ENCODE data around the gene TRIM73.
"Not testable (repeated sequence)": the region's sequence is repeated elsewhere in the genome, so short reads cannot be mapped to it uniquely, and the experiment has no call there.

Gene TRIM73

DNA sequence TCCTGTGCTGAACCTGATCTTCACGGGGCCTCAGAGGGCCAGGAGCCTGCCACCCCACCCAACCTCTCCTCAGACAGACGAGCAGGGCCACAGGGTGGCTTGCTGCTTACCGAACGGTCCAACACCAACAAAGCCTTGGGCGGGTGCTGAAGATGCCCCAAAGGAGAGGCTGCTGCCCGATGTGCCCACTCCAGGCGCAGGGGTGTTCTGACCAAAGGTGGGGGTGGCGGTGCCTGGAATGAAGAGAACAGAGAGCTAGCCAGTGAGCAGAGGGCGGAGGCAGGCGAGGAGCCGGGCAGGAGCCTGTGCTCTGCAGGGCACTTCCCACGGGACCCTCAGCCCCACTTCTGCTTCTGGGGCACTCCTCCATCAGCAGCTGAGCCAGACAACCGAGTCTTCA is 23.8 kb downstream of the TRIM73 start:
- not testable (repeated sequence) for H3K4me3 ChIP-seq (ENCODE audit: low read length); H3K27me3 ChIP-seq (ENCODE audit: insufficient read depth, low read length); H3K4me1 ChIP-seq (ENCODE audit: insufficient read depth, low read length); H3K9ac ChIP-seq (ENCODE audit: low read depth, low read length); H3K27ac ChIP-seq (ENCODE audit: low read length); H3K9me3 ChIP-seq (ENCODE audit: insufficient read depth, low read depth, low read length)
- H3K36me3 ChIP-seq (ENCODE audit: insufficient read depth, low read depth, low read length), result peaks cover 21% of the 10 kb centered on the region; the same call in 1 of the 2 replicates

DNA sequence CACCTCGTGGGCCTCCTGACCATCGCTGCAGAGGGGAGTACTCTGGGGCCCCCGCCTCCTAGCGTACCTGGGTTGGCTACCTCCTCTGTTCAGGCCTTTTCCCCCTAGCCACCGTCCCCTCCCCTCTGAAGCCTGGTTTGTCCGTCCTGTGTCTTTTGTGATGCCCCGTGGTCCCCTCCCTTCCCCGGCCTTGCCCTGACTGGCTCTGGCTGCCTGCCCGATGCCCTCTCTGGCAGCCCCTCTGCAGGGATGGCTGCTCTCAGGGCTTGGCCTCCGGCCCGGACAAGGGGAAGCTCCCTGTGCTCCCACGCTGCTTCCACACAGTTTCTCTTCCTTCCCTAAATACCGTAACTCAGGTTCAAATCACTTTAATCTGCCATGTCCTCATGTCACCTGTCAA is 24.3 kb downstream of the TRIM73 start:
- not testable (repeated sequence) for H3K4me1 ChIP-seq (ENCODE audit: insufficient read depth, low read length); H3K27ac ChIP-seq (ENCODE audit: low read length); H3K9ac ChIP-seq (ENCODE audit: low read depth, low read length); H3K4me3 ChIP-seq (ENCODE audit: low read length); H3K9me3 ChIP-seq (ENCODE audit: insufficient read depth, low read depth, low read length); H3K27me3 ChIP-seq (ENCODE audit: insufficient read depth, low read length)
- peaks cover 26% of the 10 kb centered on the region; the same call in 1 of the 2 replicates for H3K36me3 ChIP-seq (ENCODE audit: insufficient read depth, low read depth, low read length)

DNA sequence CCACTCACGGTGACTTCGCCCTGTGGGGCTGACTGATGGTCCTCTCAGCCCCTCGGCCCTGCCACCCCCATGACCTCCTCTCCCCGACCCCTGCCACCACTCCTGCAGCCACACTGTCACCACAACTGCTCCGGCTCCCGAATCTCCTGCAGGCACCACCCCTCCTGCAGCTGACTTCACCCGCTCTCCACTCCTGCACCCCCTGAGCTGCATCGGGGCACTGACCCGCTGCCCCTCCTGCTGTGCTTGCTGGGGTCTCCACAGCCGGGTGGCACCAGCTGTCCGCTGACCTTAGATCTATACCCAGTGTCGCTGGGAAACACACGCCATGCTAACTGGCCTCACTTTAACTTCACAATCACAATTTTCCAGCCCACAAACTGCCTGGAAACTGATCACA is 24.7 kb downstream of the TRIM73 start:
- H3K9me3 ChIP-seq (ENCODE audit: insufficient read depth, low read depth, low read length); H3K9ac ChIP-seq (ENCODE audit: low read depth, low read length); H3K4me1 ChIP-seq (ENCODE audit: insufficient read depth, low read length); H3K4me3 ChIP-seq (ENCODE audit: low read length); H3K27me3 ChIP-seq (ENCODE audit: insufficient read depth, low read length); H3K27ac ChIP-seq (ENCODE audit: low read length): not testable (repeated sequence)
- H3K36me3 ChIP-seq (ENCODE audit: insufficient read depth, low read depth, low read length), result peaks cover 27% of the 10 kb centered on the region; the same call in 1 of the 2 replicates

DNA sequence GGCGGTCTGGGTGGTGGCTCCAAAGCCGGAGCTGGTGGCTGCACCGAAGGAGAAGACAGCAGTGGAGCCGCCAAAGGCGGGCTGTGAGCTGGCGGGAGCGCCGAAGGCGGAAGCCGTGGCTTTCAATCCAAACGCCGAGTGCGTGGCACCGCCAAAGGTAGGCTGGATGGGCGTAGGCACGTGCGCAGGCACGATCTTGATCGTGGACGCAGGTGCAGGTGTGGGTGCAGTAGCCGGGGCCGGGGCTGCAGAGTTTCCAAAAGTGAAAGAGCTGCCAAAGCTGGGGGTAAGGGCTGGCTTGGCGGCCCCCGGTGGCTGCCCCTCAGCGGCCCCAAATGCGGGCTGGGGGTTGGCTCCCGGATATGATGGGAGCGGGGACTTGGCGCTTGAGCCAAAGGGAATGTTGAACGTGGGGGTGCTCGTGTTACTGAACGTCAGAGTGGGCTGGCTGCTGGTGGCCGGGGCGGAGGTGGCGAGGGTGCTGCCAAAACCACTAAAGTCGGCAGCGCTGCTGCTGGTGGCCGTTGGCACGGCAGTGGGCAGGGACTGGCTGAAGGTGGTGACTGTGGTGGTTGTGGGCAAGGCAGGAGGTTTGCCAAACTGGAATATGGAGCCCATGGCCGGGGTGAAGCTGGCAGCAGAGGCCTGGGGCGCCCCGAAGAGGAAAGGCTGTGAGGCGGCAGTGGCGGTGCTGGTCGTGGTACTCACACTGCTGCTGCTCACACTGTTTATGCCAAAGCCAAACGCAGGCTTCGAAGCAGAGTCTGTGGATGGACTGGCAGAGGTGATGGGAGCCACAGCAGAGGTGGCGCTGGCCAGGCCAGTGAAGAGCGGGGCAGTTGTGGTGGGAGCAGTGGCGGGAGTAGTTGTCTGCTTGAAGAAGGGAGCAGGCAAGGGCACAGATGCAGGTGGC is 26.6 kb downstream of the TRIM73 start:
- not testable (repeated sequence) for H3K9me3 ChIP-seq (ENCODE audit: insufficient read depth, low read depth, low read length); H3K27ac ChIP-seq (ENCODE audit: low read length); H3K9ac ChIP-seq (ENCODE audit: low read depth, low read length); H3K4me1 ChIP-seq (ENCODE audit: insufficient read depth, low read length); H3K27me3 ChIP-seq (ENCODE audit: insufficient read depth, low read length); H3K4me3 ChIP-seq (ENCODE audit: low read length)
- peaks cover 19% of the 10 kb centered on the region; the same call in 1 of the 2 replicates for H3K36me3 ChIP-seq (ENCODE audit: insufficient read depth, low read depth, low read length)

DNA sequence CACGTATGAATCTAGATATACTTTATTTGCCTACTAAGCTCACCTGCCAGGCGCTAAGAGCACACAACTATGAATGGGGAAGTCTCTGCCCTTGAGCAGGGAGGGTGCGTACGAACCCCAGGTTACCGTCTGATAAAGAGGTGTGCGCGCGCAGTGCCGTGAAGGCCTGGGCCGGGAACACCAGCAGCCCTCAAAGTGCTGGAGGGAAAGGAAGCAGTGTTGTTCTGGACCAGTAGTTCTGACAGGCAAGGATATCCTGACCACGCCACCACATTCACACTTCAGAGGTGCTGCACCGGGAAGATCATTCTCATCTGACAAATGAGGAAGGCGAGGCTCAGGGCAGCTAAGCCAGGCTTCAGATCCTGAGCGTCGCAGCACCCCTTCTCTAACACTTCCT is 28.1 kb downstream of the TRIM73 start:
- not testable (repeated sequence) for H3K27ac ChIP-seq (ENCODE audit: low read length); H3K9ac ChIP-seq (ENCODE audit: low read depth, low read length); H3K9me3 ChIP-seq (ENCODE audit: insufficient read depth, low read depth, low read length); H3K4me3 ChIP-seq (ENCODE audit: low read length); H3K27me3 ChIP-seq (ENCODE audit: insufficient read depth, low read length); H3K4me1 ChIP-seq (ENCODE audit: insufficient read depth, low read length)
- peaks cover 22% of the 10 kb centered on the region; the same call in 1 of the 2 replicates for H3K36me3 ChIP-seq (ENCODE audit: insufficient read depth, low read depth, low read length)

DNA sequence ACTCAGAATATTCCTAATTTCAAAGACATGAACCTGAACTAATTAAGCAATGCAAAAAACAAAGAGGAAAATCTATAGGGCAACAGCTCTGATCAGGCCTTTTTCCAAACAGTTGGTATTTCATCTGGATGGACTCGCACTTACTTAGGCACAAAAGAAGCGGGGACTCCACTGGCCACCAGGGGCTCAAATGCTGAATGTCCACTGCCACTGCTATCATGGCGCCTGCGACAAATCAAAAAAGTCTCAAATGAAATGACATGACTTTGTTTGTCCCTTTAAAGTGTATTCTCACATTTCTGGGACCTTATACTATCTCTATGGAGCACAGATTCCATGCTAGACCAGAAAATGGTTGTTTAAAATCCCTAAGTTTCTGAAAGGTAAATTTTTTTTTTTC is 43.6 kb downstream of the TRIM73 start:
- not testable (repeated sequence) for H3K9ac ChIP-seq (ENCODE audit: low read depth, low read length); H3K9me3 ChIP-seq (ENCODE audit: insufficient read depth, low read depth, low read length); H3K27me3 ChIP-seq (ENCODE audit: insufficient read depth, low read length); H3K27ac ChIP-seq (ENCODE audit: low read length); H3K4me3 ChIP-seq (ENCODE audit: low read length); H3K4me1 ChIP-seq (ENCODE audit: insufficient read depth, low read length)
- H3K36me3 ChIP-seq (ENCODE audit: insufficient read depth, low read depth, low read length), result peaks cover 65% of the 10 kb centered on the region

DNA sequence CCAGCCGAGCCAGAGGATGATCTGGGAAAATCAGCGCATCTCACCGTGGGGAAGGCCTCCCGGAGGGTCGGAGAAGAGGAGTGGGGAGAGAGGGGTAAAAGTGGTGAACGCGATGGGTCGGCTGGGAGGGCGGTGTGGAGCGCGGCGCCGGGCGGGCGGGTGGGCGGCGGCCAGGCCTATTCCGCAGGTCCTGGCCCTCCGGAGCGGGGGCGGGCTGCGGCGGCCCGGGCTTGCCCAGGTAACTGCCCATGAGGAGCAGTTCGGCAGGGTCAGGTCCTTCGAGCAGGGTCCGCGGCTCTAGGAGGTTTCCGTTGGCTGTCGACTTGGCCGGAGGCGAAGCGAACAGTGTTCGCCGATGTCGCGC is 46.7 kb downstream of the TRIM73 start:
- H3K27ac ChIP-seq (ENCODE audit: low read length); H3K9me3 ChIP-seq (ENCODE audit: insufficient read depth, low read depth, low read length); H3K9ac ChIP-seq (ENCODE audit: low read depth, low read length); H3K27me3 ChIP-seq (ENCODE audit: insufficient read depth, low read length); H3K4me1 ChIP-seq (ENCODE audit: insufficient read depth, low read length): not testable (repeated sequence)
- Histone ChIP-seq H3K4me3 (ENCODE audit: low read length) (peak overlapping the region; percentile 54; the same call in 1 of the 2 replicates), H3K36me3 (ENCODE audit: insufficient read depth, low read depth, low read length) (peaks cover 35% of the 10 kb centered on the region)

DNA sequence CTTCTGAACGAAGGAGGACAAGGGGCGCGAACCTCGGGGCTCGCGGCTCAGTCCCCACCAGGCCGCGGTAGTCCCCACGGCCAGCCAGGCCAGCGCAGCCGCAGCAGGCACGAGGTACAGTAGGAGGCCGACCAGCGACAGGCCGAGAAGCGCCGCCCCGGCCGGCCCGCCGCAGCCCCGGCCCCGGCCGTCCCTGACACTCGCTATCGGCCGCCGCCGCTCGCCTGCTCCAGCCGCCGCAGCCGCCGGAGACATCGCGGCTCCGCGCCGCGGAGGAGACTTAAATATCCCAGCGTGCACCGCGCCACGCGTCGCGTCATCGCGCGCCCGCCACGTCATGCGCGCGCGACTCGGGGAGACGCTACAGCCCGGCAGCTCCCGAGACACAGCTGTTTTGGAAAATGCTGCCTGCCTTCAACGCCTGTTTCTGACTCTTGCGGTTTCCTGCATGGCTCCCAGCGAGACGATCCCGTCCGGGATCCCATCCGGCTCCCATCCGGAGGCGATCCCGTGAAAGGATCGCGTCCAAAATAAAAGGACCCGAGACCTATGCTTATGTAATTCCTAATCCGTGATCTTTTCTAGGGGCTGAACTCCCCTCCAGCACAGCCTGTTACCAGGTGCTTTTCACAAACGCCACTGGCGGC is 47.2 kb downstream of the TRIM73 start:
- H3K27ac ChIP-seq (ENCODE audit: low read length), result peak overlapping the region; percentile 24
- not testable (repeated sequence) for H3K9me3 ChIP-seq (ENCODE audit: insufficient read depth, low read depth, low read length); H3K4me1 ChIP-seq (ENCODE audit: insufficient read depth, low read length)

DNA sequence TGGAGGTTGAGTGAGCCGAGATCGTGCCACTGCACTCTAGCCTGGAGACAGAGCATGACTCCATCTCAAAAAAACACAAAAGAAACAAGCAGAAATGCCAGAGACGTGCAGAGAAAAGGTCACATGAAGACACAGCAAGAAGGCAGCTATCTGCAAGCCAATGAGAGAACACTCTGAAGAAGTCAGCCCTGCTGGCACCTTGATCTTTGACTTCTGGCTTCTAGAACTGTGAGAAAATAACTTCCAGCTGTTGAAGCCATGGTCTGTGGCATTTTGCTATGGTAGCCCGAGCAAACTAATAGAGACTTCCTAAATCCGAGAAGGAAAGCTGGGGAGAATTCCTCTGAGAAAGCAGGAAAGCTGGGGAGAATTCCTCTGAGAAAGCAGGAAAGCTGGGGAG is 54.5 kb downstream of the TRIM73 start:
- not testable (repeated sequence) for H3K4me3 ChIP-seq (ENCODE audit: low read length); H3K9me3 ChIP-seq (ENCODE audit: insufficient read depth, low read depth, low read length); H3K27ac ChIP-seq (ENCODE audit: low read length); H3K27me3 ChIP-seq (ENCODE audit: insufficient read depth, low read length); H3K4me1 ChIP-seq (ENCODE audit: insufficient read depth, low read length); H3K36me3 ChIP-seq (ENCODE audit: insufficient read depth, low read depth, low read length); H3K9ac ChIP-seq (ENCODE audit: low read depth, low read length)

More for the DNA sequence above, 47.2 kb downstream of the TRIM73 start:
- Histone ChIP-seq H3K4me3 (ENCODE audit: low read length) (peak overlapping the region; percentile 71), H3K36me3 (ENCODE audit: insufficient read depth, low read depth, low read length) (peaks cover 31% of the 10 kb centered on the region), H3K9ac (ENCODE audit: low read depth, low read length) (peak overlapping the region; percentile 81)
- not testable (repeated sequence) for H3K27me3 ChIP-seq (ENCODE audit: insufficient read depth, low read length)

DNA sequence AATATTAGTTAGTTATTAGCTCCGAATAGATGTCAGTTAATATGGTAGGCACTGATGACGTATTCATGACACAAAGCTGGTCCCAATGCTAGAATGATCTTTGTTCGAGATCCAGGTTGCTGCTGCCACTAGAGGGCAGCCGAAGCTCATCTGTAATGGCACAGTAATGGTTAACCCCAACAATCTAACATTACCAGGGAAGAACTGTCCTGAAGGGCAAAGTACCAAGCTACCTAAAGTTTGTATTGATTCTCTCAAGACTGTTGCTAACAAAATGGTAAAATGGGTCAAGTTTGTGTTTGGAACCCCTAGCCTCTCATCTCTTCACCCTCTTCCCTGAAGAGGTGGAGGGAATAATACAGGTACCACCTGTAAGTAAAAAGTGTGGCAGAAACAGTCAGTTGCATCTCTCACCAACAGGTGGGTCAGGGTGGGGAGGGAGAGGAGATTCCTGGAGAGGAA is 57.1 kb downstream of the TRIM73 start:
- H3K27ac ChIP-seq (ENCODE audit: low read length); H3K36me3 ChIP-seq (ENCODE audit: insufficient read depth, low read depth, low read length); H3K27me3 ChIP-seq (ENCODE audit: insufficient read depth, low read length); H3K9ac ChIP-seq (ENCODE audit: low read depth, low read length); H3K4me3 ChIP-seq (ENCODE audit: low read length); H3K4me1 ChIP-seq (ENCODE audit: insufficient read depth, low read length); H3K9me3 ChIP-seq (ENCODE audit: insufficient read depth, low read depth, low read length): not testable (repeated sequence)

Data from iPS-20b (cell line).